ENCODE data around the gene ZNF785.

DNA sequence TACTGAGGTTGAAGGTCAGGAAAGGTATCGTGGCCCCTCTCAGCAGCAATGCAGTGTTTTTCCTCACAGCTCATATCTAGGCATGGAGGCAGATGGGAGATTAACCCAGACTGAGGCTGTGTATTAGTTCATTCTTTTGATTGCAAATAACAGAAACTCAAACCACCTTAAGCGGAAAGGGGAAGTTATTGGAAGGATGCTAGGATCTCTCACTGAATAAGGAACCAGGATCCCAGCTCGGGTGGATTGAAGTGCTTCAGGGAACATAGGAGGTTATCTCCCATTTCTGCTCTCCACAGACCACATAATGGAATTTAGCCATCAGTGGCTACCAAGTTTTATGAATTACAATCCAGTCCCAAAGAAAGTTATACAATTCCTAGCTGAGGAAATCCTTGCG is 16.5 kb upstream of the ZNF785 start:
- TF ChIP-seq ZNF274 (IDR thresholded peaks at IDR 0.05; ENCODE audit: low read depth, low read length) (no peak), YY1 (IDR thresholded peaks at IDR 0.05; ENCODE audit: insufficient read depth, insufficient read length) (no peak)
